ENCODE data around the gene FUBP1. TPM values are rescaled to one million over a fixed set of nuclear protein-coding genes. Genes with fewer than 3 reads are reported as not detected.

The FUBP1 gene
- total and polyA plus RNA-seq, 9 of the 15 experiments (the other 6 are each of a cell fraction or from before 2014, with no cell fraction given), result 104 to 294 (median 213) TPM

DNA sequence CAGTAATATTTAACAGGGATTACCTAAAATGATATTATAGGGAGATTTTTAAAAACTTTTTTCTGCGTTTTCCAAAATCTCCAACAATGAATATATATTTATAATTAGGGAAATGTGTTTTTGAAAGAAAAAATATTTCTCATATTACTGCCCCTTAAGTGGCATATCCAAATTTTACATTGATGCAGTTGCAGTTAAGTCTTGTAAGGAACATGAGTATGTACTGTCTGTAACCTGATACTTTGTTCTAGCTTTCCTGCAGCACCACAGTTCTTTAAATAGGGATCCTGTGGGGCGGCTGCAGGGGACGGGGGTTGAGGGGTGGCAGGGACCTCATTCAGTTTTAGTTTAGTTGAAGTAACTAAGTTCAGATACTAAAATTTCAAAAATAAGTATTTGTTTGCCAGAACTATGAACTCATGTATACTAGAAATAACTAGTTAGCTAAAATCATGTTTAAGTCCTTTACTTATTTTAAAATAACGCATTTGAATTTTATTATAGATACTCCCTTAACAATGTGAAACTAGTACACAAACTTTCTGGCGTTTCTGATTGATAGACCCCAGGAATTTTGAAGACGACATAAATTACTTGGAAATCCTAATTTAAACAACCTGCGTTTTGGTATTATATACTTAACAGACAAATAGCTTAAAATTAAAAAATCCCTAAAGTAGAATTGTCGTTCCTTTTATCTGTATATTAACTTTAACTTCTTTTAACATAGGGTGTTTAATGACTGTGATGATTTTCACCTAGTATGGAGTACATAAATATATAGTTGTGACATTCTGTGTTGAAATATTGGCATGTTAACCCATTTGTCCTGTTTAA is 25.2 kb upstream of the FUBP1 start (continued):
- TF ChIP-seq TAF7 (tag; IDR thresholded peaks at IDR 0.05) (no peak), ZNF436 (CRISPR knock-in tag; IDR thresholded peaks at IDR 0.05) (peak; percentile 99), ZNF586 (CRISPR knock-in tag; conservative IDR thresholded peaks at IDR 0.05) (peak; percentile 98), ATF1 (CRISPR knock-in tag; IDR thresholded peaks at IDR 0.05) (no peak), ATF1 (tag; IDR thresholded peaks at IDR 0.05) (no peak), TSC22D4 (tag; IDR thresholded peaks at IDR 0.05) (no peak), ZNF146 (CRISPR knock-in tag; IDR thresholded peaks at IDR 0.05; ENCODE audit: unreplicated experiment) (no peak), SMAD4 (CRISPR knock-in tag; conservative IDR thresholded peaks at IDR 0.05) (no peak), CBX5 (IDR thresholded peaks at IDR 0.05; ENCODE audit: borderline replicate concordance, low read depth) (no peak), ZNF77 (CRISPR knock-in tag; IDR thresholded peaks at IDR 0.05) (peak; percentile 99), HNRNPK (IDR thresholded peaks at IDR 0.05; ENCODE audit: low read depth, low read length, poor library complexity, severe bottlenecking) (no peak), MED1 (CRISPR knock-in tag; IDR thresholded peaks at IDR 0.05; ENCODE audit: borderline replicate concordance) (no peak), STAG1 (CRISPR knock-in tag; IDR thresholded peaks at IDR 0.05; ENCODE audit: borderline replicate concordance) (no peak), BRD4 (IDR thresholded peaks at IDR 0.05) (no peak), ZC3H11A (IDR thresholded peaks at IDR 0.05; ENCODE audit: low read depth, low read length) (no peak), RCOR1 (IDR thresholded peaks at IDR 0.05; ENCODE audit: borderline replicate concordance in 1 of 2, low read depth in 2 of 2, low read length in 2 of 2) (peak; percentile 3 to 42; a peak in 1 of 4 replicates), ZNF518B (CRISPR knock-in tag; IDR thresholded peaks at IDR 0.05) (peak; percentile 99)
- TF ChIP-seq, protein P1, sequence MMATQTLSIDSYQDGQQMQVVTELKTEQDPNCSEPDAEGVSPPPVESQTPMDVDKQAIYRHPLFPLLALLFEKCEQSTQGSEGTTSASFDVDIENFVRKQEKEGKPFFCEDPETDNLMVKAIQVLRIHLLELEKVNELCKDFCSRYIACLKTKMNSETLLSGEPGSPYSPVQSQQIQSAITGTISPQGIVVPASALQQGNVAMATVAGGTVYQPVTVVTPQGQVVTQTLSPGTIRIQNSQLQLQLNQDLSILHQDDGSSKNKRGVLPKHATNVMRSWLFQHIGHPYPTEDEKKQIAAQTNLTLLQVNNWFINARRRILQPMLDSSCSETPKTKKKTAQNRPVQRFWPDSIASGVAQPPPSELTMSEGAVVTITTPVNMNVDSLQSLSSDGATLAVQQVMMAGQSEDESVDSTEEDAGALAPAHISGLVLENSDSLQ (IDR thresholded peaks at IDR 0.05), result peak; percentile 63; the same call in 1 of the 2 replicates
- TF ChIP-seq, protein P2, sequence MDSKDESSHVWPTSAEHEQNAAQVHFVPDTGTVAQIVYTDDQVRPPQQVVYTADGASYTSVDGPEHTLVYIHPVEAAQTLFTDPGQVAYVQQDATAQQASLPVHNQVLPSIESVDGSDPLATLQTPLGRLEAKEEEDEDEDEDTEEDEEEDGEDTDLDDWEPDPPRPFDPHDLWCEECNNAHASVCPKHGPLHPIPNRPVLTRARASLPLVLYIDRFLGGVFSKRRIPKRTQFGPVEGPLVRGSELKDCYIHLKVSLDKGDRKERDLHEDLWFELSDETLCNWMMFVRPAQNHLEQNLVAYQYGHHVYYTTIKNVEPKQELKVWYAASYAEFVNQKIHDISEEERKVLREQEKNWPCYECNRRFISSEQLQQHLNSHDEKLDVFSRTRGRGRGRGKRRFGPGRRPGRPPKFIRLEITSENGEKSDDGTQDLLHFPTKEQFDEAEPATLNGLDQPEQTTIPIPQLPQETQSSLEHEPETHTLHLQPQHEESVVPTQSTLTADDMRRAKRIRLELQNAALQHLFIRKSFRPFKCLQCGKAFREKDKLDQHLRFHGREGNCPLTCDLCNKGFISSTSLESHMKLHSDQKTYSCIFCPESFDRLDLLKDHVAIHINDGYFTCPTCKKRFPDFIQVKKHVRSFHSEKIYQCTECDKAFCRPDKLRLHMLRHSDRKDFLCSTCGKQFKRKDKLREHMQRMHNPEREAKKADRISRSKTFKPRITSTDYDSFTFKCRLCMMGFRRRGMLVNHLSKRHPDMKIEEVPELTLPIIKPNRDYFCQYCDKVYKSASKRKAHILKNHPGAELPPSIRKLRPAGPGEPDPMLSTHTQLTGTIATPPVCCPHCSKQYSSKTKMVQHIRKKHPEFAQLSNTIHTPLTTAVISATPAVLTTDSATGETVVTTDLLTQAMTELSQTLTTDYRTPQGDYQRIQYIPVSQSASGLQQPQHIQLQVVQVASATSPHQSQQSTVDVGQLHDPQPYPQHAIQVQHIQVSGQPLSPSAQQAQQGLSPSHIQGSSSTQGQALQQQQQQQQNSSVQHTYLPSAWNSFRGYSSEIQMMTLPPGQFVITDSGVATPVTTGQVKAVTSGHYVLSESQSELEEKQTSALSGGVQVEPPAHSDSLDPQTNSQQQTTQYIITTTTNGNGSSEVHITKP (IDR thresholded peaks at IDR 0.05; ENCODE audit: partially characterized antibody), result peak; percentile 42
